Measurements from ENCODE around the gene SORCS2. TPM values are rescaled to one million over a fixed set of nuclear protein-coding genes. Genes with fewer than 3 reads are reported as not detected.

The SORCS2 gene
- total and polyA plus RNA-seq, 2 of the 13 experiments (the other 11 are each of a cell fraction or from before 2014, with no cell fraction given) = 0.82 to 1.0 TPM

GRCh38 chr4:7535619-7536018 lies 343.3 kb downstream of the SORCS2 start (continued):
- TF ChIP-seq ZNF646 (CRISPR knock-in tag; IDR thresholded peaks at IDR 0.05) (no peak), ZNF841 (CRISPR knock-in tag; IDR thresholded peaks at IDR 0.05; ENCODE audit: borderline replicate concordance) (no peak), NBN (conservative IDR thresholded peaks at IDR 0.05) (no peak)

GRCh38 chr4:7536876-7537275 lies 344.5 kb downstream of the SORCS2 start:
- H3K4me2 ChIP-seq (ENCODE audit: low read depth, low read length) = no peak overlapping the region
- no peaks in the 10 kb centered on the region for H3K36me3 ChIP-seq (replicated peaks in 1 of 2; ENCODE audit: control insufficient read depth in 1 of 2, insufficient read depth in 2 of 2, low read length in 2 of 2)
- TF ChIP-seq TOPORS (CRISPR knock-in tag; IDR thresholded peaks at IDR 0.05) = no peak
- no peak for TF ChIP-seq SKIL (CRISPR knock-in tag; IDR thresholded peaks at IDR 0.05; ENCODE audit: borderline replicate concordance)
- no peak for TF ChIP-seq FOXP1 (IDR thresholded peaks at IDR 0.05)
- TF ChIP-seq FOXP1 (CRISPR knock-in tag; IDR thresholded peaks at IDR 0.05) = no peak
- TF ChIP-seq MEF2D (CRISPR knock-in tag; IDR thresholded peaks at IDR 0.05) = no peak
- no peak for TF ChIP-seq STAT5B (CRISPR knock-in tag; IDR thresholded peaks at IDR 0.05)
- no peak for TF ChIP-seq CC2D1A (CRISPR knock-in tag; IDR thresholded peaks at IDR 0.05)
- no peak for TF ChIP-seq ZNF232 (CRISPR knock-in tag; IDR thresholded peaks at IDR 0.05; ENCODE audit: borderline replicate concordance)
- no peak for TF ChIP-seq MED13 (CRISPR knock-in tag; IDR thresholded peaks at IDR 0.05)
- WGBS (ENCODE audit: low lambda C conversion rate) = 90% methylated on average over 6 of the region's 8 CpGs
- FAIRE-seq = no peak
- no peak overlapping the region for H3K27ac ChIP-seq (ENCODE audit: extremely low read length, insufficient read depth, low read length)
- H2AFZ ChIP-seq (ENCODE audit: low read length) = no peak overlapping the region
- ATAC-seq = no peak
- no peak overlapping the region for H3K4me3 ChIP-seq (replicated peaks in 1 of 3; ENCODE audit: insufficient read depth in 1 of 3, low read depth in 2 of 3, low read length in 3 of 3)
- no peaks in the 10 kb centered on the region for H3K9me3 ChIP-seq (ENCODE audit: low read length)
- DNase-seq (ENCODE audit: low spot score) = no peak
- intact Hi-C loops (cut with micrococcal nuclease; ENCODE audit: unreplicated experiment) = loop anchor here (10.0 kb wide), 1 partner anchor 98 kb away; no protein-coding TSS in a partner anchor
- H3K9ac ChIP-seq (ENCODE audit: insufficient read depth, low read depth, low read length) = no peak overlapping the region
- peaks cover 28% of the 10 kb centered on the region for H3K4me1 ChIP-seq (ENCODE audit: insufficient read depth, low read length)
- H3K27me3 ChIP-seq (ENCODE audit: control insufficient read depth in 1 of 2, insufficient read depth in 2 of 2, low read length in 2 of 2) = no peaks in the 10 kb centered on the region; a peak in 1 of 5 replicates
- BruUV-seq (replicated peaks) = no TSS peak
- peaks cover 2% of the 10 kb centered on the region for H3K79me2 ChIP-seq (ENCODE audit: insufficient read depth, low read length)
- POLR2A ChIA-PET = no interaction called here
- in situ Hi-C loops (cut with HindIII; ENCODE audit: extremely low pct_ligation_motif_present, low pct_unique_long_range_greater_than_20kb) = no loop called here
- CTCF ChIA-PET (ENCODE audit: low intra/inter-chr PET ratio, low total read pairs) = no interaction called here
- H4K20me1 ChIP-seq (ENCODE audit: insufficient read depth, low read length) = no peaks in the 10 kb centered on the region
